ENCODE measurements around the gene CELF5. TPM values are rescaled to one million over a fixed set of nuclear protein-coding genes. Genes with fewer than 3 reads are reported as not detected.
A peak's percentile ranks its signal among the peaks of the same experiment; 100 is the strongest.
"Not testable (repeated sequence)": the region's sequence is repeated elsewhere in the genome, so short reads cannot be mapped to it uniquely, and the experiment has no call there.

The CELF5 gene
- total RNA-seq, 1 donor from 2014 or later, result 0.18 TPM

- DNase-seq (ENCODE audit: low spot score), result no peak
- intact Hi-C loops (cut with DNase I), result no loop called here
- ATAC-seq, result no peak
Measured at GRCh38 chr19:3282155-3282554, 57.7 kb downstream of the CELF5 start.

- no peak for ATAC-seq
- intact Hi-C loops (cut with DNase I), result no loop called here
- DNase-seq (ENCODE audit: low spot score), result no peak
Measured at GRCh38 chr19:3282564-3282963, 58.1 kb downstream of the CELF5 start.

GRCh38 chr19:3283246-3283751 is 58.8 kb downstream of the CELF5 start:
- ATAC-seq (no peak), DNase-seq (ENCODE audit: low spot score) (no peak)
- intact Hi-C loops (cut with DNase I), result no loop called here

DNA sequence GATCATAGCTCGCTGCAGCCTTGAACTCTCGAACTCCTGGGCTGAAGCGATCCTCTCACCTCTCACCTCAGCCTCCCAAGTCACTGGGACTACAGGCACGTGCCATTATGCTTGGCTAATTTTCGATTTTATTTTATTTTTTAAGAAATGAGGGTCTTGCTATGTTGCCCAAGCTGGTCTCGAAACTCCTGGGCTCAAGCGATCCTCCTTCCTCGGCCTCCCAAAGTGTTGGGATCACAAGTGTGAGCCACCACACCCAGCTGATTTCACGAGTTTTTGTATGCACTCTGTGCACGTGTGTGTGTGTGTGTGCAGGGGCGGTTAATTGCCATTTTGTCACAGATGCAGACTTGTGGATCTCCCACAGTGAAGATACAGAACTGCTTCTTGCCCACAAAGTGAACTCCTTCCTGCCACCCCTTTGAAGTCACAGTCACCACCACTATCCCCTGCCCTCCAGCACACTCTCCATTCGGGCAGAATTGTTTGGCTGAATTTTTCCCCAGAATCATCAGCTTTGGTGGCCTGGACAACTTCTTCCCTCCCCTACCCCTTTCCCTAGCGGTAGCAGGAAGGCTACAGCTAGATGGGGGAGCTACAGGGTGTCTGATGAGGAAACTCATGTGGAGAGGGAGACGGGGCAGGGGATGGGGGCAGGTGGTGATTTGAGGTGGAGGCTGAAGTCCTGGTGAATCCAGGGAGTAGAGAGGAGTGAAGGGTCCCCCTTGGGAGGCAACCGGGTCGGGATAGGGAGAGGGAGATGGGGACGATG is 59.6 kb downstream of the CELF5 start:
- DNase-seq (ENCODE audit: low spot score) (no peak), ATAC-seq (no peak)
- intact Hi-C loops (cut with DNase I), result no loop called here

DNA sequence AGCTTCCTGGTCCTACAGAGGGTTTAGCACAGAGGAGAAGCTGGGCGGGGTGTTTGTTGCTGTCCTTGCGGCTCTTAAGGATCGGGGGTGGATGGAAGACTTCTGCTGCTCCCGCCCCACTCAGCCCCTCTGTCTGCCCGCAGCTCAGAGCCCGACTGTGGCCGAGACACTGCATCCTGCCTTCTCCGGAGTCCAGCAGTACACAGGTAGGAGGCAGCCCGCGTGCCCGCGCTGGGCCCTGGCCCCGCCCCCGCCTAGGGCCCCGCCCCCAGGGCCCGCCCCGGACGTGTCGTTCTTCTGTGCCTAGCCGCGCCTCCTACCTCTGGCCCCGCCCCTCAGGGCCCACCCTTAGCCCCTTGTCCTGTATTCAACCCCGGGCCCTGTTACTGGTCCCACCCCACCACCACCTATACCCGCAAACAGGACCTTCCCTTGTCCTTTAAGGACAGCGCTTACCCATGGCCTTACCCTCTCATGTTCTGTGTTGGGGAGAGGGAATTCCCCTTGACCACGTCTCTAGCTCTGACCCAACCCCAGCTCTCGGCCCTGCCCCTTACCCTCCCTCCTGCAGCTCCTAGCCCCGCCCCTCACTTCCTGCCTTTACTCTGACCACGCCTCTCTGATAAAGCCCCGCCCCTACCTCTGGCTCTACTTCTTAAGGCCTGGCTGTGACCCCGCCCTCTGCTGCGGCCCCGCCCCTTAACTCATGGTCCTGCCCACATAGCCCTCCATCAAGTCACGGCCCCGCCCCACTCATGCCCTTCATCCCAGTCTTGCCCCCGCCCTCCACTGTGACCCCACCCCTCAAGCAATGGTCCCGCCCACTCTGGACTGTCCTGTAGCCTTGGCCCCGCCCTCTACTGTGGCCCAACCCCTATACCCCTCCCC is 60.5 kb downstream of the CELF5 start:
- DNase-seq (ENCODE audit: low spot score) (peak; percentile 80), ATAC-seq (peak; percentile 83)
- intact Hi-C loops (cut with DNase I), result no loop called here

- no peak for DNase-seq (ENCODE audit: low spot score)
- intact Hi-C loops (cut with DNase I), result no loop called here
- no peak for ATAC-seq
Measured at GRCh38 chr19:3285647-3286176, 61.3 kb downstream of the CELF5 start.

GRCh38 chr19:3287814-3288213 is 63.4 kb downstream of the CELF5 start:
- DNase-seq (ENCODE audit: low spot score), result no peak
- intact Hi-C loops (cut with DNase I), result no loop called here
- ATAC-seq, result no peak

GRCh38 chr19:3288437-3288836 is 64.0 kb downstream of the CELF5 start:
- intact Hi-C loops (cut with DNase I); ATAC-seq; DNase-seq (ENCODE audit: low spot score): not testable (repeated sequence)

DNA sequence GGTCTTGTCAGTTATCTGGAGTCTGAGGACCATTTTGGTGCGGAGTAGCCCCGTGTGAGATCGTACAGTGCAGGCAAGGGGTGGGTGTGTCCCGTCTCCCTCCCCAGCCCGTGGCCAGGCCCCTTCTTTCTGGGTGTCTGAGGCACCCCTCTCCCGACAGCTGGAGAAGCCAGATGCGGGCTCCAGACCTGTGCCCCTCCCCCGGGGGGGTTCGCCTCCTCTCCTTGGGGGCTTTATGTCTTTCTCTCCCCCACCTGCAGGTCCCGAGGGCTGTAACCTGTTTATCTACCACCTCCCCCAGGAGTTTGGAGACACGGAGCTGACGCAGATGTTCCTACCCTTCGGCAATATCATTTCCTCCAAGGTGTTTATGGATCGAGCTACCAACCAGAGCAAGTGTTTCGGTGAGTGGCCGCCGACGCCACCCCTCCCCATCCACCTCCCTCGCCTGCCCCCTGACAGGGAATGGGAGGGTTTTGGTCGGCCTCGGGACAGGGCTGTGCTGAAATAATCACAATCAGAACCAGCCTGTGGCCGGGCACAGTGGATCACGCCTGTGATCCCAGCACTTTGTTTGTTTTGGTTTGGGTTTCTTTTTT is 65.6 kb downstream of the CELF5 start:
- no peak for ATAC-seq
- intact Hi-C loops (cut with DNase I), result no loop called here
- no peak for DNase-seq (ENCODE audit: low spot score)

GRCh38 chr19:3290858-3291257 is 66.4 kb downstream of the CELF5 start:
- intact Hi-C loops (cut with DNase I); ATAC-seq; DNase-seq (ENCODE audit: low spot score): not testable (repeated sequence)

DNA sequence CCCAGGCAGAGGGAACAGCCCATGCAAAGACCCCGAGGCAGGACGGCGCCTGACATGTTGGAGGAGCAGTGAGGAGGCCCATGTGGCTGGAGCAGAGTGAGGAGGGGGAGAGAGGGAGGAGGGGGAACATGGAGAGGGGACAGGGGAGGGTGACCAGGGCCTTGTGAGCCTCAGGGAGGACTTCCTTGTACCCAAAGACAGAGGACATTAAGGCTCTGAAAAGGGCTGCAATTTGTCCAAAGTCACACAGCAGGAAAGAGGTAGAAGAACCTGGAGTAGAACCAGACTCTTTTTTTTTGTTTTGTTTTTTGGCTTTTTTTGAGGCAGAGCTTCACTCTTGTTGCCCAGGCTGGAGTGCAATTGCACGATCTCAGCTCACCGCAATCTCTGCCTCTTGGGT is 67.2 kb downstream of the CELF5 start:
- DNase-seq (ENCODE audit: low spot score), result no peak
- intact Hi-C loops (cut with DNase I), result no loop called here
- ATAC-seq, result no peak

DNA sequence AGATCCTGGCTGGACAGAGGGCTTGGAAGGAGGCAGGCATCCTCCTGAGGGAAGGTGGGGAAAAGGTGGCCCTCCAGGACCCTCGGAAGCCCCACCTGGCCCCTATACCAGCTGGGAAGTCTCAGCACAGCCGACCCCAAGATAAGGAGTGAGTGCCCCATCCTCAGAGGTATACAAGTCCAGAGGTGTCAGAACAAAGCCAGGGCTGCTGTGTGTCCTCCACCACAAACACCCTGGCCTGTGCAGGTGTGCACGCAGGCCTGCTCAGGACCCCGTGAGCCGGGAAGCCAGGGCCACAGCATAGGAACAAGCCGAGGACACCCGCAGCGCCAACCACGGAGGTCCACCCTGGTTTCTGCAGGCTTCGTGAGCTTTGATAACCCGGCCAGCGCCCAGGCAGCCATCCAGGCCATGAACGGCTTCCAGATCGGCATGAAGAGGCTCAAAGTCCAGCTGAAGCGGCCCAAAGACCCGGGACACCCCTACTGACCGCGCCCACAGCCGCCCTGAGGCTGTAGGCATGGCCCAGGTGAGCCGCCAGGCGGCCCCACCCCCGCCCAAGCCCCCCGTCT is 68.6 kb downstream of the CELF5 start:
- ATAC-seq, result no peak
- DNase-seq (ENCODE audit: low spot score), result no peak
- intact Hi-C loops (cut with DNase I), result no loop called here

DNA sequence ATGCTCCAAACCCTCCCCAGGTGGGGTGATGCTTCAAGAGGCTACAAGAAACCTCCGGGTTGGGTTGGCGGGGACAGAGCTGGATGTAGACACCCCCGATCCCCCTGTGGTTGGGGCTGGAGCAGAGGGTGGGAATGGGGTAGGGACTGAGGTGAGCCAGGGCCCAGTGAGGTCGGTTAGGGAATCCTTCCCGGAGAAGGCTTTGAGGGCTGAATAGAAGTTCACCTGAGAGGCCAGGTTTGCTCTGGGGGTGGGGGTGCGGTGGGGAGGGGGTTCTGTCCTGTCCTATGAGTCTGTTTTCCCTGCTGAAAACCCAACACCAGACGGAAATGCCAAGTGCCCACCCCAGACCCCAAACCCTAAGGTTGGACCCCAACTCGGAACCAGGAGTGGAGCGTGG is 69.1 kb downstream of the CELF5 start:
- ATAC-seq (no peak), DNase-seq (ENCODE audit: low spot score) (no peak)
- intact Hi-C loops (cut with DNase I), result no loop called here

- DNase-seq (ENCODE audit: low spot score), result no peak
- intact Hi-C loops (cut with DNase I), result no loop called here
- ATAC-seq, result no peak
Measured at GRCh38 chr19:3294080-3294850, 69.8 kb downstream of the CELF5 start.

DNA sequence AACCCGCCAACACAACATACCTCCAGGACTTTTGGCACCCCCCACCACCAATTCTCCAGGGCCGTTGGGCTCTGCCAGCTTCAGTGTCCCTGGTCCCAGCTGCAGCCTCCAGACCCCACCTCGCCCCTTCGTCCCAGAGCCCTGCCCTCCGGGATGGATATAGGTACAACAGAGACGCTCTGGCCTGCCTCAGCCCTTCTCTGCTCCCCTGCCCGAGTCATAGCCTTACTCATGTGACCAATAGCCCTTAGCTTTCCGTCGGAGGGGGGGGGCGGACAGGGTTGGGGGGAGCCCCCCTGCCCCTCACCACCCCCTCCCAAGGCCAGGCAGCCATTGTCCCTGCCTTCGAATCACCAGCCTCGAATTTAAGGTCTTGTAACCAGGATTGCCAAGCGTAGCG is 71.1 kb downstream of the CELF5 start:
- intact Hi-C loops (cut with DNase I), result no loop called here
- DNase-seq (ENCODE audit: low spot score) (no peak), ATAC-seq (no peak)

DNA sequence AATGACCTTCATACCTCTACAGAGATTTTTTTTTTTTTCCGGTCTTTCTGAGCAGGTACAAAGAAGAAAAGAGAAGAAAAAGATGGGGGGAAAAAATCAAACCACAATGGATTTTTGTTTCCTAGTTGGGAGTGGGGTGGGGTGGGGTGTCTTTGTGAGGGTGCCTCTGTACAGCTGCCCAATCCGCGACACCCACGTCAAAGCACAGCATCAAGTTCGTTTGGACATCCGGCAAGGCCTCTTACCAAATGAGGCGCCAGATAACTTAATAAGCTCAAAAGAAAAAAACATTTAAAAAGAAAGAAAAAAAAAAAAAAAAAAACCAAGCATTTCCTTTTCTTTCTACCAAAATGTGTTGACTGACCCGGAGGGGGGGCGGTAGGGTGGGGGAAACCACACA is 71.6 kb downstream of the CELF5 start:
- DNase-seq (ENCODE audit: low spot score) (no peak), ATAC-seq (no peak)
- intact Hi-C loops (cut with DNase I), result no loop called here

GRCh38 chr19:3296446-3296845 is 72.0 kb downstream of the CELF5 start:
- intact Hi-C loops (cut with DNase I), result no loop called here
- ATAC-seq, result no peak
- DNase-seq (ENCODE audit: low spot score), result no peak

DNA sequence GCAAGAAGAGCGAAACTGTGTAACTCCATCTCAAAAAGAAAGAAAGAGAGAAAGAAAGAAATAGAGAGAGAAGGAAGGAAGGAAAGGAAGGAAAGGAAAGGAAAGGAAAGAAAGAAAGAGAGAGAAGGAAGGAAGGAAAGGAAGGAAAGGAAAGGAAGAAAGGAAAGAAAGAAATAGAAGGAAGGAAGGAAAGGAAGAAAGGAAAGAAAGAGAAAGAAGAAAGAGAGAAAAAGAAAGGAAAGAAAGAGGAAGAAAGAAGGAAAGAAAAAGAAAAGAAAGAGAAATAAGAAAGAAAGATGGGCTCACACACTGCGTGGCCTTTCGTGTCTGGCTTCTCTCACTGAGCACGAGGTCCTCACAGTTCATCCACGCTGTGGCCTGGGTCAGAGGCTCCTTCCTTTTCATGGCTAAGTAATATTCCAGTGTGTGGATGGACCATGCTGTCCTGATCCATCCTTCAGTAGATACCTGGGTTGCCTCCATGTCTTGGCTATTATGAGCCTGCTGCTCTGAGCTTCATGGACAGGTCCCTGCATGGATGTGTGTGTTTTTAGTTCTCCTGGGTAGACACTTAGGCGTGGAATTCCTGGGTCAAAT is 74.5 kb downstream of the CELF5 start:
- ATAC-seq (no peak), DNase-seq (ENCODE audit: low spot score) (no peak)
- intact Hi-C loops (cut with DNase I), result no loop called here
